GM12878 (cell line): Measurements from ENCODE around the gene CLIC5. TPM values are rescaled to one million over a fixed set of nuclear protein-coding genes. Genes with fewer than 3 reads are reported as not detected.

ENCODE experiments used
- ATAC-seq: fragments of 200-7000 bp; cut with Tn5 transposase; 3 replicates; pipeline ENCODE4 v1.9.1; 2020; ENCODE audit warnings: mild to moderate bottlenecking, moderate library complexity
- BruUV-seq: library from RNA; stranded (reverse); fragments of 400-500 nt; replicated peaks from 2 replicates; lab custom pipeline; 2021; lab: Mats Ljungman, UMichigan
- CTCF ChIA-PET: fragments of 300-600 bp; sonication (Branson Sonifier 250); formaldehyde crosslinking; extraction: SDS; loops from one replicate; lab custom pipeline; 2021; ENCODE audit warnings: inconsistent platforms; lab: Yijun Ruan, JAX
- POLR2A ChIA-PET: fragments of 350-600 bp; formaldehyde crosslinking; extraction: SDS; loops from one replicate; lab custom pipeline; 2021; ENCODE audit warnings: inconsistent platforms; lab: Charles Lee
- RAD21 ChIA-PET: fragments of 300-600 bp; sonication (Branson Sonifier 250); formaldehyde crosslinking; loops from one replicate; lab custom pipeline; 2023; ENCODE audit warnings: antibody characterized with exemption; ENCODE audit not compliant: unreplicated experiment; lab: Charles Lee
- SMC1A ChIA-PET: fragments of 300-600 bp; sonication (Branson Sonifier 250); formaldehyde crosslinking; loops from one replicate; lab custom pipeline; 2023; ENCODE audit not compliant: unreplicated experiment, uncharacterized antibody; lab: Charles Lee
- DNase-seq: peaks from one replicate; pipeline ENCODE4 v3.0.0-alpha.2; 2011; ENCODE audit warnings: low read depth, low spot score
- FAIRE-seq: peaks from 3 replicates; lab custom pipeline; 2011; peaks lifted over from hg19 to GRCh38; lab: Jason Lieb, UNC
- H2AFZ ChIP-seq: 2 replicates; pipeline ENCODE4 v1.6.0; 2011; ENCODE audit warnings: low read depth, low read length, control low read depth; ENCODE audit not compliant: control insufficient read depth
- H3K27ac ChIP-seq: 2 replicates; pipeline ENCODE4 v1.5.1; 2011; ENCODE audit warnings: control low read depth; ENCODE audit not compliant: control insufficient read depth, insufficient read depth
- H3K27me3 ChIP-seq, 2 experiments: replicated peaks in 1 of 2; 2 replicates each; pipeline versions ENCODE4 v1.6.0 to v1.6.1; 2011; ENCODE audit warnings: low read length in 1 of 2; ENCODE audit not compliant: control insufficient read depth in 2 of 2, insufficient read depth in 2 of 2
- H3K36me3 ChIP-seq, 2 experiments: 2 replicates each; pipeline ENCODE4 v1.5.1; 2011; ENCODE audit warnings: low read length in 1 of 2; ENCODE audit not compliant: control insufficient read depth in 2 of 2, insufficient read depth in 2 of 2
- H3K4me1 ChIP-seq: 2 replicates; pipeline ENCODE4 v1.6.1; 2011; ENCODE audit warnings: mild to moderate bottlenecking, low read length, moderate library complexity, mixed read lengths; ENCODE audit not compliant: control insufficient read depth, insufficient read depth
- H3K4me2 ChIP-seq: 2 replicates; pipeline ENCODE4 v1.6.0; 2011; ENCODE audit warnings: control low read depth; ENCODE audit not compliant: control insufficient read depth, insufficient read depth
- H3K4me3 ChIP-seq: fragments of 200-600 bp; sonication (generic); 2 replicates; pipeline ENCODE4 v1.5.1; 2016
- H3K79me2 ChIP-seq: 2 replicates; pipeline ENCODE4 v1.6.0; 2011; ENCODE audit warnings: low read length; ENCODE audit not compliant: control insufficient read depth, insufficient read depth
- H3K9ac ChIP-seq: 2 replicates; pipeline ENCODE4 v1.8.0; 2011; ENCODE audit warnings: low read length, control low read depth, mixed read lengths; ENCODE audit not compliant: control insufficient read depth, insufficient read depth
- H3K9me3 ChIP-seq: replicated peaks from 3 replicates; pipeline ENCODE4 v1.5.1; 2011; ENCODE audit warnings: mild to moderate bottlenecking, low read length; ENCODE audit not compliant: control insufficient read depth, insufficient read depth
- H4K20me1 ChIP-seq: 2 replicates; pipeline ENCODE4 v1.6.0; 2011; ENCODE audit not compliant: control insufficient read depth, insufficient read depth
- CUX1 ChIP-seq: IDR thresholded peaks from 2 replicates; pipeline ENCODE4 v1.6.1; 2012; ENCODE audit warnings: improper control_type of control experiment, low read depth, low read length; ENCODE audit not compliant: insufficient replicate concordance
- HDGF ChIP-seq: fragments of 450-650 bp; IDR thresholded peaks from 2 replicates; pipeline ENCODE4 v1.6.1; 2016; ENCODE audit warnings: antibody characterized with exemption
- WGBS: methylation state at CpG from one replicate; pipeline ENCODE4 v1.1.6; 2016; ENCODE audit warnings: low lambda C conversion rate; ENCODE audit not compliant: insufficient replicate concordance, insufficient coverage; ENCODE audit errors: missing lambda C conversion rate; 5-methylcytosine and 5-hydroxymethylcytosine counted together
- in situ Hi-C: fragments of 300-500 bp; cut with MboI; formaldehyde crosslinking; loops from 9 replicates; pipeline ENCODE4 v1.14.3; 2018; ENCODE audit warnings: mixed read lengths
- intact Hi-C: fragments of 100-400 bp; cut with micrococcal nuclease; formaldehyde crosslinking; loops from one replicate; pipeline ENCODE4 v1.14.2; 2022; ENCODE audit not compliant: unreplicated experiment
- polyA plus RNA-seq, 11 experiments: library from polyadenylated mRNA; depleted of rRNA in 4 of 11; unstranded in 6 of 11; stranded (reverse) in 5 of 11; fragments of >200 nt; fragmentation: Nextera tagmentation in 4 of 11; fragmentation: Illumina TruSeq in 1 of 11; extraction: Ambion mirVana in 4 of 11; extraction: Trizol in 1 of 11; gene quantifications; 1 replicate in 1 of 11; 2 replicates in 10 of 11; pipeline versions ENCODE4 v1.2.1 to v1.2.3, GENCODE V29; 2011 to 2016; ENCODE audit warnings: inconsistent platforms in 2 of 11, missing spikeins in 2 of 11, low read depth in 1 of 11
- total RNA-seq, 4 experiments: library from RNA; depleted of rRNA in 3 of 4; stranded (reverse); fragments of >200 nt in 3 of 4; fragmentation: Illumina TruSeq in 1 of 4; extraction: Trizol in 1 of 4; gene quantifications; 2 replicates each; pipeline versions ENCODE4 v1.2.1 to v1.2.3, GENCODE V29; 2013 to 2021

The CLIC5 gene
- total and polyA plus RNA-seq, 10 of the 15 experiments (the other 5 are each of a cell fraction or from before 2014, with no cell fraction given): 0.01 to 0.08 (median 0.02) TPM; not detected in 7

DNA sequence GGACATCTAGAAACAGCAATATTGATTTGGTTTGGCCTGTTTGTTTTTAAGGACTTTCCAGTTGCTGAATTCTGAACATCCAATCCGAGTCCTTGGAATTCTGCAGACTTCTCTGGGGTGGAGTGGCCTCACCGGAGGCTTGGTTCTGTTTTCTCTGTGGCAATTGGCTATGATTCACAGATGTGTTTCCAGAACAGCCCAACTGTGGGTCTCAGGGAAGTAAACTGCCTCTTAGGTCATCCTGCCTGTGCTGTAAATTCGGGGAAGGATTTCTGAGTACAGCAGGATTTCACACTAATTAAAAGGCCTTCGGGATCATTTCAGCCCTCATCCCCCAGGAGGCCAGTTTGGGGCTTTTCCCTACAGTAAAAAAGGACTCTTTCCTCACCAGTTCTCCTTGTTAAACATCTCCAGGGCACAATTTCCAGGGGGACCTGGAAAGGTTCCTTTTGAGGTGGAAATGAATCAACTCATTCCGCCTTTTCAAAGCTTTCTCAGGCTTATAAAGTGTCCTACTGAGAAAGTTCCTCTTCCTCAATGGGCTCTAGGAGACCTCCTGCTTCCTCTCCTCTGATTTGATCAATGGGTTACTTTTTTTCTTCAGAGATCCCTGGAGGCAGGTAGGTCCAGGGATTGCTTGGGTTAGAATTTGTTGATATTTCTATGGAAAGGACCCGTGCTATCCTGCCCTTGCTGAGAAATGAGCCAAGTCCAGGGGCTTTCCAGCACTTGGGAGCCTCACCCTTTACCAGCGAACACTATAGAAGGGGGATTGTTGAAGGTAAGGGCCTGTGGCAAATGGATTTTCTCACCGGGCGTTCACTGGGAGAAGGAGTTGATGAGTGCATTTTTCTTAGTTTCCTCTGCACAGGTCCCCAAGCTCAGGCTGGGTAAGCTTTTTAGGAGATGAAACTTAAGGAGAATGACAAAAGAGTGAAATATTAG, 114.6 kb downstream of the CLIC5 start (continued):
- TF ChIP-seq CUX1: no peak

GRCh38 chr6:45899683-45899946, 116.0 kb downstream of the CLIC5 start:
- no TSS peak for BruUV-seq
- TF ChIP-seq HDGF: no peak
- no peak for DNase-seq
- H3K9me3 ChIP-seq: no peaks in the 10 kb centered on the region
- no peak for ATAC-seq
- POLR2A ChIA-PET: no interaction called here
- H3K9ac ChIP-seq: no peak overlapping the region
- H3K27ac ChIP-seq: no peak overlapping the region
- in situ Hi-C loops (no loop called here), intact Hi-C loops (no loop called here)
- H3K79me2 ChIP-seq: no peaks in the 10 kb centered on the region
- CTCF ChIA-PET: interaction anchor here (1.0 to 1.3 kb wide), 2 partner anchors 23 to 1269 kb away, joined by 3 read pairs; no protein-coding TSS in a partner anchor
- SMC1A ChIA-PET: no interaction called here
- WGBS: 41% methylated on average over 4 of the region's 4 CpGs
- peaks cover 0 to 2% of the 10 kb centered on the region in 2 experiments; a peak in 2 of 4 replicates for H3K27me3 ChIP-seq
- no peak overlapping the region for H3K4me2 ChIP-seq
- H3K36me3 ChIP-seq: no peaks in the 10 kb centered on the region
- no peak overlapping the region for H2AFZ ChIP-seq
- FAIRE-seq: no peak
- H4K20me1 ChIP-seq: no peaks in the 10 kb centered on the region
- no peaks in the 10 kb centered on the region for H3K4me1 ChIP-seq
- no peak overlapping the region for H3K4me3 ChIP-seq
- RAD21 ChIA-PET: no interaction called here
